Progenitor cell of endocrine pancreas (in vitro differentiated cells): ENCODE measurements around the gene ZC3H18. TPM values are rescaled to one million over a fixed set of nuclear protein-coding genes. Genes with fewer than 3 reads are reported as not detected.

Experiments used
- DNase-seq: peaks from one replicate; pipeline ENCODE4 v3.0.0; 2021; ENCODE audit warnings: low spot score; ENCODE audit not compliant: unreplicated experiment
- H3K27ac Mint-ChIP-seq: 2 replicates; pipeline ENCODE4 v1.8.0; 2021; ENCODE audit warnings: mild to moderate bottlenecking, moderate library complexity, mixed read lengths
- H3K27me3 Mint-ChIP-seq: 2 replicates; pipeline ENCODE4 v1.8.0; 2021; ENCODE audit warnings: mixed read lengths
- H3K36me3 Mint-ChIP-seq: 2 replicates; pipeline ENCODE4 v1.8.0; 2022; ENCODE audit warnings: mixed read lengths; ENCODE audit not compliant: insufficient read depth
- H3K4me1 Mint-ChIP-seq: 2 replicates; pipeline ENCODE4 v1.8.0; 2021; ENCODE audit warnings: low read depth, mixed read lengths
- H3K4me3 Mint-ChIP-seq: 2 replicates; pipeline ENCODE4 v1.8.0; 2021; ENCODE audit warnings: low read depth, mild to moderate bottlenecking, moderate library complexity, mixed read lengths
- H3K9me3 Mint-ChIP-seq: 2 replicates; pipeline ENCODE4 v1.8.0; 2021; ENCODE audit warnings: low read depth, mixed read lengths
- total RNA-seq: library from RNA; stranded (reverse); gene quantifications from 2 replicates; pipeline ENCODE4 v1.2.1, GENCODE V29; 2021
- TF ChIP-seq, protein P1 (sequence below): fragments of 200-600 bp; sonication (generic); IDR thresholded peaks from one replicate; pipeline ENCODE4 v1.5.0; 2021; ENCODE audit warnings: antibody characterized with exemption, mild to moderate bottlenecking; ENCODE audit not compliant: unreplicated experiment

The ZC3H18 gene
- total RNA-seq, 1 donor from 2014 or later, result 70.7 TPM

DNA sequence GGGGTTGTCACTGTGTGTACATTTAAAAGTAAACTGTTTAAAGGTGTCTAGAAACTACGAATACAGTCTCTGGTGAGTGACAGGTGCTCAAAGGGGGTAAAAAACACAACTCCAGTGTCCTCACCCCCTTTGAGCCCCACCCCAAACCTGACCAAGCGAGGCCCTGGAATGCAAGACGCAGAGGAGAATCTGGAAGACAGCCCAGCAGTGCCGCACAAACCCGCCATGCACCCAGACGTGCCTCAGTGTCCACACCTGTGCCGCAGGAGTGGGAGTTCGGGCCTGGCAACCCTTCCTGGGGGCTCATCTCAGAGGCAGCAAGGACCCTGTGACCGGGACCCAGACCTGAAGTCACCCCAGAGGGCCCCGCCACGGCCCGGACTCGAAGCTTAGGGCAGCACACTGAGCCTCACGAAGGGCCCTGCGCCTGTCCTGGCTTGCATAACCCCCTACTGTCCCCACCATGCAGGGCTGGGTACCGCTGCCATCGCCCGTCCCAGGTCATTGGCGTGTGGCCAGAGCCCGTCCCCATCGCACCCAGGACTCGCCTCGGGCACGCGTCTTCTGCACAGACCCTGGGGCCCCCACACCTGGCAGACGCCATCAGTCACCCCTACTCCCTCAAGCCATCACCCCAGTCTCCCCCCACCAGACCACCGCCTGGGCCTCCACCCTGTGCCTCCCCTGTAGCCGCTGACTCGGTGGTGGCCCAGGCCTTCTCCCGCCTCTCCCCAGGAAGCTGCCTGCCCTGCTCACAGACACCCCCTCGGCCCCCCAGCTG, 33.0 kb upstream of the ZC3H18 start:
- Mint-ChIP-seq H3K27ac (no peak overlapping the region), H3K36me3 (peaks cover 23% of the 10 kb centered on the region), H3K4me1 (peaks cover 11% of the 10 kb centered on the region), H3K4me3 (no peak overlapping the region), H3K9me3 (no peaks in the 10 kb centered on the region), H3K27me3 (peaks cover 13% of the 10 kb centered on the region)
- DNase-seq, result no peak
- TF ChIP-seq, protein P1, sequence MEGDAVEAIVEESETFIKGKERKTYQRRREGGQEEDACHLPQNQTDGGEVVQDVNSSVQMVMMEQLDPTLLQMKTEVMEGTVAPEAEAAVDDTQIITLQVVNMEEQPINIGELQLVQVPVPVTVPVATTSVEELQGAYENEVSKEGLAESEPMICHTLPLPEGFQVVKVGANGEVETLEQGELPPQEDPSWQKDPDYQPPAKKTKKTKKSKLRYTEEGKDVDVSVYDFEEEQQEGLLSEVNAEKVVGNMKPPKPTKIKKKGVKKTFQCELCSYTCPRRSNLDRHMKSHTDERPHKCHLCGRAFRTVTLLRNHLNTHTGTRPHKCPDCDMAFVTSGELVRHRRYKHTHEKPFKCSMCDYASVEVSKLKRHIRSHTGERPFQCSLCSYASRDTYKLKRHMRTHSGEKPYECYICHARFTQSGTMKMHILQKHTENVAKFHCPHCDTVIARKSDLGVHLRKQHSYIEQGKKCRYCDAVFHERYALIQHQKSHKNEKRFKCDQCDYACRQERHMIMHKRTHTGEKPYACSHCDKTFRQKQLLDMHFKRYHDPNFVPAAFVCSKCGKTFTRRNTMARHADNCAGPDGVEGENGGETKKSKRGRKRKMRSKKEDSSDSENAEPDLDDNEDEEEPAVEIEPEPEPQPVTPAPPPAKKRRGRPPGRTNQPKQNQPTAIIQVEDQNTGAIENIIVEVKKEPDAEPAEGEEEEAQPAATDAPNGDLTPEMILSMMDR, result peak; percentile 14

- H3K27me3 Mint-ChIP-seq, result peaks cover 15% of the 10 kb centered on the region
- TF ChIP-seq, protein P1, result no peak
- DNase-seq, result no peak
- peaks cover 23% of the 10 kb centered on the region for H3K36me3 Mint-ChIP-seq
- peaks cover 3% of the 10 kb centered on the region for H3K9me3 Mint-ChIP-seq
- H3K4me3 Mint-ChIP-seq, result no peak overlapping the region
- H3K27ac Mint-ChIP-seq, result peak overlapping the region; percentile 88
- H3K4me1 Mint-ChIP-seq, result peaks cover 11% of the 10 kb centered on the region
These were observed 32.3 kb upstream of the ZC3H18 start for GRCh38 chr16:88537859-88538258.

- peaks cover 26% of the 10 kb centered on the region for H3K36me3 Mint-ChIP-seq
- DNase-seq, result no peak
- peaks cover 19% of the 10 kb centered on the region for H3K27me3 Mint-ChIP-seq
- no peak overlapping the region for H3K4me3 Mint-ChIP-seq
- peaks cover 11% of the 10 kb centered on the region for H3K4me1 Mint-ChIP-seq
- H3K9me3 Mint-ChIP-seq, result peaks cover 7% of the 10 kb centered on the region
- peak overlapping the region; percentile 88 for H3K27ac Mint-ChIP-seq
- TF ChIP-seq, protein P1, result no peak
These were observed 31.7 kb upstream of the ZC3H18 start for GRCh38 chr16:88538366-88539060.

DNA sequence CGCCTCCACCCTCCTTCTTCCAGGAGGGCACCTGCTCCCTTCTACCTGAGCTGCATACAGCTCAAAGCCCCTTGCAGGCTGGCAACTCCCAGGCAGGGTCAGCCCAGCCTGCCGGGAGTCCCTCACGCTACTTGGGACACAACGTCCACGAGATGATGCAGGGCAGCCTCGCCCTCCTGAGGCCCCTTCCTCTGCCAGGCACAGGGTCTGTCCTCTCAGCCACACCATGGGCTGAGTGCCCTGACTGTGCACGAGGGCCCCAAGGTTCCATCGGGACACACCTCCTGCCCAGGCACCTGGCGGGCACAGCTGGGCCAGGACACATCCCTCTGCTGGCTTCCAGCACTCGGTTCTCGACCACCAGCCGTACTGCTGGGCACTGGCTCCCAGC, 30.9 kb upstream of the ZC3H18 start:
- peaks cover 11% of the 10 kb centered on the region for H3K4me1 Mint-ChIP-seq
- H3K9me3 Mint-ChIP-seq, result peaks cover 10% of the 10 kb centered on the region
- TF ChIP-seq, protein P1, result no peak
- H3K4me3 Mint-ChIP-seq, result no peak overlapping the region
- peaks cover 21% of the 10 kb centered on the region for H3K27me3 Mint-ChIP-seq
- peaks cover 28% of the 10 kb centered on the region for H3K36me3 Mint-ChIP-seq
- no peak for DNase-seq
- no peak overlapping the region for H3K27ac Mint-ChIP-seq

GRCh38 chr16:88539652-88540345, 30.4 kb upstream of the ZC3H18 start:
- no peak for DNase-seq
- TF ChIP-seq, protein P1, result no peak
- Mint-ChIP-seq H3K4me3 (no peak overlapping the region), H3K9me3 (peaks cover 10% of the 10 kb centered on the region), H3K4me1 (peaks cover 11% of the 10 kb centered on the region), H3K27me3 (peaks cover 21% of the 10 kb centered on the region), H3K27ac (no peak overlapping the region), H3K36me3 (peaks cover 26% of the 10 kb centered on the region)
